ENCODE results near the gene MUC22.

DNA sequence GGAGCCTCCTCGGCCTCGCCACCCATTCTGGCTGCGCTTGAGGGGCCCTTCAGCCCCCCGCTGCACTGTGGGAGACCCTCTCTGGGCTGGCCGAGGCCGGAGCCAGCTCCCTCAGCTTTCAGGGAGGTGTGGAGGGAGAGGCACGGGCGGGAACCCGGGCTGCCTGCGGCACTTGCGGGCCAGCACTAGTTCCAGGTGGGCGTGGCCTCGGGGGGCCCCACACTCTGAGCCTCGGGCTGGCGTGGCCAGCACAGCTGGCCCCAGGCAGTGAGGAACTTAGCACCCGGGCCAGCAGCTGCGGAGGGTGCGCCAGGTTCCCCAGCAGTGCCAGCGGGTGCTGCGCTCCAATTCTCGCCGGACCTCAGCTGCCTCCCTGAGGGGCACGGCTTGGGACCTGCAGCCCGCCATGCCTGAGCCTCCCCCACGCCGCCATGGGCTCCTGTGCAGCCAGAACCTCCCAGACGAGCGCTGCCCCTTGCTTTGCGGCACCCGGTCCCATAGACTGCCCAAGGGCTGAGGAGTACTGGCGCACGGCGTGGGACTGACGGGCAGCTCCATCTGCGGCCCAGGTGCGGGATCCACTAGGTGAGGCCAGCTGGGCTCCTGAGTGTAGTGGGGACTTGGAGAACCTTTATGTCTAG, 6.5 kb downstream of the MUC22 start:
- TF ChIP-seq, protein P1, sequence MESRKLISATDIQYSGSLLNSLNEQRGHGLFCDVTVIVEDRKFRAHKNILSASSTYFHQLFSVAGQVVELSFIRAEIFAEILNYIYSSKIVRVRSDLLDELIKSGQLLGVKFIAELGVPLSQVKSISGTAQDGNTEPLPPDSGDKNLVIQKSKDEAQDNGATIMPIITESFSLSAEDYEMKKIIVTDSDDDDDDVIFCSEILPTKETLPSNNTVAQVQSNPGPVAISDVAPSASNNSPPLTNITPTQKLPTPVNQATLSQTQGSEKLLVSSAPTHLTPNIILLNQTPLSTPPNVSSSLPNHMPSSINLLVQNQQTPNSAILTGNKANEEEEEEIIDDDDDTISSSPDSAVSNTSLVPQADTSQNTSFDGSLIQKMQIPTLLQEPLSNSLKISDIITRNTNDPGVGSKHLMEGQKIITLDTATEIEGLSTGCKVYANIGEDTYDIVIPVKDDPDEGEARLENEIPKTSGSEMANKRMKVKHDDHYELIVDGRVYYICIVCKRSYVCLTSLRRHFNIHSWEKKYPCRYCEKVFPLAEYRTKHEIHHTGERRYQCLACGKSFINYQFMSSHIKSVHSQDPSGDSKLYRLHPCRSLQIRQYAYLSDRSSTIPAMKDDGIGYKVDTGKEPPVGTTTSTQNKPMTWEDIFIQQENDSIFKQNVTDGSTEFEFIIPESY (IDR thresholded peaks at IDR 0.05), result no peak
- TF ChIP-seq CTCF (IDR thresholded peaks at IDR 0.05 in 2 of 3, conservative IDR thresholded peaks at IDR 0.05 in 1 of 3; ENCODE audit: control insufficient read depth in 2 of 3, extremely low read depth in 1 of 3, insufficient read depth in 1 of 3, low read depth in 3 of 3, low read length in 3 of 3) (no peak), POLR2A (IDR thresholded peaks at IDR 0.05; ENCODE audit: low read depth, low read length) (no peak), ZSCAN29 (IDR thresholded peaks at IDR 0.05) (no peak)
- TF ChIP-seq, protein P2, sequence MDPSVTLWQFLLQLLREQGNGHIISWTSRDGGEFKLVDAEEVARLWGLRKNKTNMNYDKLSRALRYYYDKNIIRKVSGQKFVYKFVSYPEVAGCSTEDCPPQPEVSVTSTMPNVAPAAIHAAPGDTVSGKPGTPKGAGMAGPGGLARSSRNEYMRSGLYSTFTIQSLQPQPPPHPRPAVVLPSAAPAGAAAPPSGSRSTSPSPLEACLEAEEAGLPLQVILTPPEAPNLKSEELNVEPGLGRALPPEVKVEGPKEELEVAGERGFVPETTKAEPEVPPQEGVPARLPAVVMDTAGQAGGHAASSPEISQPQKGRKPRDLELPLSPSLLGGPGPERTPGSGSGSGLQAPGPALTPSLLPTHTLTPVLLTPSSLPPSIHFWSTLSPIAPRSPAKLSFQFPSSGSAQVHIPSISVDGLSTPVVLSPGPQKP (IDR thresholded peaks at IDR 0.05; ENCODE audit: low read depth, low read length), result no peak

Data from GM12878 (cell line).